Endothelial cell of umbilical vein (primary cell): ENCODE results near the gene CSRP2. TPM values are rescaled to one million over a fixed set of nuclear protein-coding genes. Genes with fewer than 3 reads are reported as not detected.

Experiments used
- BruUV-seq: library from RNA; stranded (reverse); fragments of 400-500 nt; replicated peaks from 2 replicates; lab custom pipeline; 2021; lab: Mats Ljungman, UMichigan
- CTCF ChIA-PET: fragments of 300-600, 350-600 bp; sonication (Branson Sonifier 250); formaldehyde crosslinking; loops from one replicate; lab custom pipeline; 2021; ENCODE audit warnings: antibody characterized with exemption, inconsistent platforms; lab: Charles Lee
- POLR2A ChIA-PET: fragments of 300-600, 350-600 bp; sonication (Branson Sonifier 250); formaldehyde crosslinking; loops from one replicate; lab custom pipeline; 2021; ENCODE audit warnings: antibody characterized with exemption, inconsistent platforms; lab: Charles Lee
- DNase-seq: peaks from one replicate; pipeline ENCODE4 v3.0.0-alpha.2; 2011; ENCODE audit warnings: low read depth, low spot score
- FAIRE-seq: peaks from 2 replicates; lab custom pipeline; 2011; peaks lifted over from hg19 to GRCh38; lab: Jason Lieb, UNC
- H2AFZ ChIP-seq: 2 replicates; pipeline ENCODE4 v1.6.0; 2012; ENCODE audit warnings: low read depth, low read length, control low read depth, inconsistent platforms
- H3K27ac ChIP-seq: 2 replicates; pipeline ENCODE4 v1.5.1; 2011; ENCODE audit warnings: low read depth, mild to moderate bottlenecking, control low read depth, low read length, moderate library complexity; ENCODE audit not compliant: insufficient read depth
- H3K27me3 ChIP-seq, 2 experiments: 2 replicates each; pipeline versions ENCODE4 v1.6.0 to v1.6.1; 2011; ENCODE audit warnings: low read length in 2 of 2, mixed read lengths in 1 of 2; ENCODE audit not compliant: control insufficient read depth in 2 of 2, insufficient read depth in 2 of 2
- H3K36me3 ChIP-seq, 2 experiments: 2 replicates in 1 of 2; 3 replicates in 1 of 2; pipeline ENCODE4 v1.5.1; 2011; ENCODE audit warnings: low read length in 2 of 2, mild to moderate bottlenecking in 1 of 2, moderate library complexity in 1 of 2; ENCODE audit not compliant: control insufficient read depth in 2 of 2, insufficient read depth in 2 of 2; ENCODE audit errors: extremely low read depth in 1 of 2
- H3K4me1 ChIP-seq: 3 replicates; pipeline ENCODE4 v1.5.1; 2011; ENCODE audit warnings: mild to moderate bottlenecking, low read length; ENCODE audit not compliant: control insufficient read depth, insufficient read depth; ENCODE audit errors: extremely low read depth
- H3K4me2 ChIP-seq: 2 replicates; pipeline ENCODE4 v1.6.1; 2011; ENCODE audit warnings: low read length, control low read depth, mixed read lengths; ENCODE audit not compliant: insufficient read depth
- H3K4me3 ChIP-seq, 3 experiments: fragments of 200-600 bp in 1 of 3; sonication (generic), shearing (Covaris generic) in 1 of 3; replicated peaks in 1 of 3; 2 replicates each; pipeline ENCODE4 v1.5.1; 2011 to 2016; ENCODE audit warnings: control low read depth in 3 of 3, low read length in 3 of 3, mild to moderate bottlenecking in 2 of 3, inconsistent platforms in 1 of 3, low read depth in 1 of 3, moderate library complexity in 1 of 3; ENCODE audit not compliant: insufficient read depth in 1 of 3
- H3K79me2 ChIP-seq: 2 replicates; pipeline ENCODE4 v1.6.0; 2012; ENCODE audit warnings: low read length, inconsistent platforms; ENCODE audit not compliant: control insufficient read depth, insufficient read depth
- H3K9ac ChIP-seq: replicated peaks from 2 replicates; pipeline ENCODE3; 2011; ENCODE audit warnings: low read length, control low read depth; ENCODE audit not compliant: insufficient read depth; ENCODE audit errors: extremely low read depth
- H3K9me1 ChIP-seq: replicated peaks from 3 replicates; pipeline ENCODE4 v1.6.0; 2011; ENCODE audit warnings: mild to moderate bottlenecking, low read length; ENCODE audit not compliant: control insufficient read depth, insufficient read depth; ENCODE audit errors: extremely low read depth
- H3K9me3 ChIP-seq: replicated peaks from 2 replicates; pipeline ENCODE4 v1.5.1; 2012; ENCODE audit warnings: low read length, inconsistent platforms; ENCODE audit not compliant: control insufficient read depth, insufficient read depth
- H4K20me1 ChIP-seq: replicated peaks from 2 replicates; pipeline ENCODE3; 2011; ENCODE audit warnings: mild to moderate bottlenecking, low read length; ENCODE audit not compliant: control insufficient read depth, insufficient read depth; ENCODE audit errors: extremely low read depth
- EZH2 ChIP-seq: IDR thresholded peaks from 2 replicates; pipeline ENCODE4 v1.6.1; 2012; ENCODE audit warnings: borderline replicate concordance, low read depth, mild to moderate bottlenecking, moderate library complexity, low read length, inconsistent platforms; ENCODE audit not compliant: severe bottlenecking
- FOS ChIP-seq: IDR thresholded peaks from 2 replicates; pipeline ENCODE4 v1.6.1; 2011; ENCODE audit warnings: mild to moderate bottlenecking, low read length, moderate library complexity, borderline replicate concordance; ENCODE audit not compliant: insufficient read depth
- GATA2 ChIP-seq: IDR thresholded peaks from 2 replicates; pipeline ENCODE4 v1.7.0; 2011; ENCODE audit warnings: low read depth, mild to moderate bottlenecking, moderate library complexity, mixed read lengths, low read length; ENCODE audit not compliant: insufficient read length, insufficient read depth
- JUN ChIP-seq: IDR thresholded peaks from 2 replicates; pipeline ENCODE4 v1.6.1; 2011; ENCODE audit warnings: borderline replicate concordance, low read depth; ENCODE audit not compliant: insufficient read length, insufficient read depth
- MYC ChIP-seq: IDR thresholded peaks from one replicate; pipeline ENCODE4 v1.6.1; 2011; ENCODE audit warnings: mild to moderate bottlenecking, low read depth, low read length
- POLR2A ChIP-seq: IDR thresholded peaks from 2 replicates; pipeline ENCODE4 v1.6.1; 2012; ENCODE audit warnings: low read depth, mild to moderate bottlenecking, control low read depth, low read length
- POLR2AphosphoS5 ChIP-seq: IDR thresholded peaks from 2 replicates; pipeline ENCODE4 v1.6.1; 2012; ENCODE audit warnings: low read depth, mild to moderate bottlenecking, control low read depth, low read length, moderate library complexity; ENCODE audit not compliant: insufficient read depth
- dilution Hi-C: fragments of 300-500 bp; cut with MboI; formaldehyde crosslinking; loops from one replicate; pipeline ENCODE4 v1.15.0; 2019; ENCODE audit warnings: low sequenced_read_pairs; ENCODE audit not compliant: extremely low pct_ligation_motif_present
- intact Hi-C: fragments of 100-400 bp; cut with micrococcal nuclease; formaldehyde crosslinking; loops from one replicate; pipeline ENCODE4 v1.10.0; 2022
- polyA plus RNA-seq, 4 experiments: library from polyadenylated mRNA; depleted of rRNA in 3 of 4; stranded (reverse) in 3 of 4; unstranded in 1 of 4; fragments of >200 nt; gene quantifications; 2 replicates each; pipeline versions ENCODE4 v1.2.1 to v1.2.3, GENCODE V29; 2011 to 2012; ENCODE audit warnings: missing spikeins in 1 of 4
- total RNA-seq: library from RNA; stranded (reverse); gene quantifications from 2 replicates; pipeline ENCODE4 v1.2.3, GENCODE V29; 2021
- TF ChIP-seq, protein P1 (sequence below), 2 donors: IDR thresholded peaks; 1 replicate in 1 of 2; 2 replicates in 1 of 2; pipeline ENCODE4 v1.5.1; 2011; ENCODE audit warnings: low read length in 2 of 2, mild to moderate bottlenecking in 2 of 2, moderate library complexity in 2 of 2, control low read depth in 1 of 2, inconsistent platforms in 1 of 2, low read depth in 1 of 2; ENCODE audit not compliant: insufficient read depth in 1 of 2; ENCODE audit errors: extremely low read depth in 1 of 2
- TF ChIP-seq, protein P2 (sequence below): IDR thresholded peaks from 2 replicates; pipeline ENCODE4 v1.6.1; 2011; ENCODE audit not compliant: insufficient read depth, insufficient read length

CSRP2 gene
- total and polyA plus RNA-seq, 2 donors (not counting 3 experiments of a cell fraction or from before 2014, with no cell fraction given), result 8.8 to 13.4 TPM

DNA sequence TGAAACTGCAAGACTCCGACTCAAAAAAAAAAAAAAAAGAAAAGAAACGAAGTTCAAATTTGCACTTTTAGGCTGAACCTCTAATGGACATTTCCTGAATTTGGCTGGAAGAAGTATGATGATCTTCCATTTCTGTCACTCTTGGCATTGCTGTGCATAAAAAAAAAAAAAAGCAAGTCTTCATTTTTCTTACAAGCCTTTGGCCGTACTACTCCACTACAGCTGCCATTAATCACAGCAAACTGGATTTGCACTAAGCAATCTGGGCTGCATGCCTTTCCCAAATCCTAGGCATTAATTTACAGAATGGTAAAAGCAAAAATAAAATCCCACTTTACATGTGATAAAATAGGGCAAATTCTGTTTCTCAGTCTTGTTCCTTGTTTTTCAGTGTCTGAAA, 7.1 kb downstream of the CSRP2 start:
- no peak overlapping the region for H3K27ac ChIP-seq
- H4K20me1 ChIP-seq, result no peaks in the 10 kb centered on the region
- no peaks in the 10 kb centered on the region for H3K4me1 ChIP-seq
- H3K79me2 ChIP-seq, result no peaks in the 10 kb centered on the region
- dilution Hi-C loops, result no loop called here
- ChIA-PET CTCF (no interaction called here), POLR2A (no interaction called here)
- no peaks in the 10 kb centered on the region for H3K9me1 ChIP-seq
- H3K4me2 ChIP-seq, result no peak overlapping the region
- no peak for DNase-seq
- no TSS peak for BruUV-seq
- H3K9me3 ChIP-seq, result no peaks in the 10 kb centered on the region
- TF ChIP-seq GATA2, result no peak
- no peak for TF ChIP-seq POLR2AphosphoS5
- TF ChIP-seq EZH2, result no peak
- no peak for TF ChIP-seq MYC
- no peak for TF ChIP-seq FOS
- TF ChIP-seq, protein P1, sequence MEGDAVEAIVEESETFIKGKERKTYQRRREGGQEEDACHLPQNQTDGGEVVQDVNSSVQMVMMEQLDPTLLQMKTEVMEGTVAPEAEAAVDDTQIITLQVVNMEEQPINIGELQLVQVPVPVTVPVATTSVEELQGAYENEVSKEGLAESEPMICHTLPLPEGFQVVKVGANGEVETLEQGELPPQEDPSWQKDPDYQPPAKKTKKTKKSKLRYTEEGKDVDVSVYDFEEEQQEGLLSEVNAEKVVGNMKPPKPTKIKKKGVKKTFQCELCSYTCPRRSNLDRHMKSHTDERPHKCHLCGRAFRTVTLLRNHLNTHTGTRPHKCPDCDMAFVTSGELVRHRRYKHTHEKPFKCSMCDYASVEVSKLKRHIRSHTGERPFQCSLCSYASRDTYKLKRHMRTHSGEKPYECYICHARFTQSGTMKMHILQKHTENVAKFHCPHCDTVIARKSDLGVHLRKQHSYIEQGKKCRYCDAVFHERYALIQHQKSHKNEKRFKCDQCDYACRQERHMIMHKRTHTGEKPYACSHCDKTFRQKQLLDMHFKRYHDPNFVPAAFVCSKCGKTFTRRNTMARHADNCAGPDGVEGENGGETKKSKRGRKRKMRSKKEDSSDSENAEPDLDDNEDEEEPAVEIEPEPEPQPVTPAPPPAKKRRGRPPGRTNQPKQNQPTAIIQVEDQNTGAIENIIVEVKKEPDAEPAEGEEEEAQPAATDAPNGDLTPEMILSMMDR (IDR thresholded peaks at IDR 0.05; ENCODE audit: extremely low read depth in 1 of 2, insufficient read depth in 1 of 2, low read depth in 1 of 2, low read length in 2 of 2), result no peak
- TF ChIP-seq JUN, result no peak
- no peak for TF ChIP-seq POLR2A
- TF ChIP-seq, protein P2, sequence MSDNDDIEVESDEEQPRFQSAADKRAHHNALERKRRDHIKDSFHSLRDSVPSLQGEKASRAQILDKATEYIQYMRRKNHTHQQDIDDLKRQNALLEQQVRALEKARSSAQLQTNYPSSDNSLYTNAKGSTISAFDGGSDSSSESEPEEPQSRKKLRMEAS, result no peak
- FAIRE-seq, result no peak
- H3K4me3 ChIP-seq, result no peak overlapping the region
- H2AFZ ChIP-seq, result no peak overlapping the region
- H3K36me3 ChIP-seq, result no peaks in the 10 kb centered on the region
- H3K9ac ChIP-seq, result no peak overlapping the region
- H3K27me3 ChIP-seq, result no peaks in the 10 kb centered on the region
- intact Hi-C loops, result no loop called here
